Ureter (tissue), 1 donor: ENCODE results near the gene SPON1. TPM values are rescaled to one million over a fixed set of nuclear protein-coding genes. Genes with fewer than 3 reads are reported as not detected.
"Not testable (repeated sequence)": the region's sequence is repeated elsewhere in the genome, so short reads cannot be mapped to it uniquely, and the experiment has no call there.

Experiments
- DNase-seq: peaks from one replicate; pipeline ENCODE4 v3.0.0-alpha.2; 2020; ENCODE audit warnings: low spot score
- total RNA-seq: library from RNA; stranded (reverse); gene quantifications from one replicate; pipeline ENCODE4 v1.2.4, GENCODE V29; 2023
- donor health status: DM: yes; HTN: yes; CAD: no.

SPON1 gene
- total RNA-seq, 1 donor from 2014 or later = 37.1 TPM

DNA sequence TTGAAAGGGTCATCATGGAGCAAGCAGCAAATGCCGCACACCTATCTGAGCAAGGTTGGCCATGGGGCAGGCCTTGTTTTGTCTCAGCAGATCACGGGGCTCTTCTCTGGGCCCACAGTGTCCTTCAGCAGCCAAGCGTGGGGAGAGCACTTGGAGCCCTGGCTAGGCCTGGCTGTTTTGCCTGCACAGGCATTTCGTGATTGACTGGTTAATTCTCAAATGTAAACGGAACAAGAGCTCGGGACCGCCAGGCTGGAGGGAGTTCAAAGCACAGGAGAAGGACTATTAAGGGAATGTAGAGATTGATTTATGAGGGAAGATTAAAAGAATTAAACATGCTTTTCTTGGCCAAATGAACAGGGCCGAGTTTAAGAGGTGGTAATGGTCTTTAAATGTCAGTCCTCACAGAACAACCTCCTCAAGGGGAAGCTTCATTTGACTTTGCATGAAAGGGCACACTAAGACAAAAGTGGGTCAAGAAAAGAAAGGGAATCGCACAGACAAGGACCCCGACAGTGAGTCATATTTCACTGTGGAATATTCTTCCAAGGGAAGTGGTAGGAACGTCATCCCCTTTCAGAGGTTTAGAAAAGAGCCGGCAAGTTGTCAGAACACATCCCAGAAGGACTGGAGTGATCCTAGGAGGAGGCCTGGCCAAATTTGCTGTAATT lies 20.7 kb downstream of the SPON1 start:
- peak; percentile 80 for DNase-seq

- DNase-seq = no peak
These were observed 22.3 kb downstream of the SPON1 start for GRCh38 chr11:13984616-13985450.

- not testable (repeated sequence) for DNase-seq
These were observed 24.2 kb downstream of the SPON1 start for GRCh38 chr11:13986695-13987094.

DNA sequence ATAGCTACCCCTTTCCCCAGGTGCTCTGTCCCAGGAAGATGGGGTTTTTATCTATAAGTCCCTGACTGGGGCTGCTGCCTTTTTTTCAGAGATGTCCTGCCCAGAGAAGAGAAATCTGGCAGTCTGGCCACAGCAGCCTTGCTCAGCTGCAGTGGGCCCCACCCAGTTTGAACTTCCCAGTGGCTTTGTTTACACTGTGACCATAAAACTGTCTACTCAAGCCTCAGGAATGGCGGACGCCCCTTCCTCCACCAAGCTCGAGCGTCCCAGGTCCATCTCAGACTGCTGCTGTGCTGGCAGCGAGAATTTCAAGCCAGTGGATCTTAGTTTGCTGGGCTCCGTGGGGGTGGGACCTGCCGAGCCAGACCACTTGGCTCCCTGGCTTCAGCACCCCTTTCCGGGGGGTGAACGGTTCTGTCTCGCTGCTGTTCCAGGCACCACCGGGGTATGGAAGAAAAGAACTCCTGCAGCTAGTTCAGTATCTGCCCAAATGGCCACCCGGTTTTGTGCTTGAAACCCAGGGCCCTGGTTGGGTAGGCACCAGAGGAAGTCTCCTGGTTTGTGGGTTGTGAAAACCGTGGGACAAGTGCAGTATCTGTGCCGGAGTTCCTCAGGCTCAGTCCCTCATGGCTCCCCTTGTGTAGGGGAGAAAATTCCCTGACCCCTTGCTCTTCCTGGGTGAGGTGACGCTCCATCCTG lies 29.8 kb downstream of the SPON1 start:
- peak; percentile 68 for DNase-seq

DNA sequence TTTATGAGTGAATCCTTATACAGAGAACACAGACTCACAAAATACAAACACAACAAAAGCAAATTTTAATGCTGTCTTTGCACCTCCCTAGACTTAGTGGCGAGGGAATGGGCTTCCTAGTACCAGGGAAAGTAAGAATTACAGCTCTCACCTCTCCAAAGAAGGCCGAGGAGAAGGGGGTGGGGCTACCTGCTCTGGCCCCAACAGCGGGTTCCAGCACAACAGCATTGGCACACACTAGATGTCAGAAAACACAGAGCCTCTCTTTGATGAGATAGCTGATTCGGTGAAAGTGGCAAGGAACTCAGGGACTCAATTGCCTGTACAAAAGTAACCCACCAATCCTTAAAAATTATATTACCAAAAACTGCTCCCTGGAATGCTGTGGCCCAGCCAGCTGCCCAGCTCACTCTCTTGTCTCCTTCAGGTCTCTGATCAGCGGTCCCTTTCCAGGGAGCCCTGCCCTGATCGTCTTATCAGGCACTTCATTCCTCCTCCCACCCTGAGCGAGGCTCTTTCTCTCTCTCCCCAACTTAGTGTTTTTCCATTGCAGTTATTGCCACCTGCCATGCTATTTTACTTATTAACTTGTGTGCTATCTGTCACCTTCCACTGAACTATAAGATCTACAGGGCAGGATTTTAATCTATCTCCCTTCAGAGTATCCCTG lies 30.7 kb downstream of the SPON1 start:
- DNase-seq = no peak

DNA sequence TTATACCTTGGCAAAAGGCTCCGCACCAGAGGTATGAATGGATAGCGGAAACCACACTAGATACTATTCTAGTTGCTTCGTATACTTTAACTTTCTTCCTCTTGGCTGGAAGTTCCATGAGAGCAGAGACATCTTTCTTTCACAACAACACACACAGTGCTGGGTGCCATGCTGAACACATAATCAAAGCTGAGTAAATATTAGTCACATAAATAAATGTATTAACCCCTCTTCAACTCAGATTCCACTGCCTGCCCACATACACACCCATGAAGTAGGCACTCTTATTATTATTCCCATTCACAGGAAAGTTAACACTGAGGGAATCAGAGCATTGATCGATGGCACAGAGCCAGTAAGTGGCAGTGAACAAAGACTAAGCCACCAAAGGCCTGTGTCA lies 35.4 kb downstream of the SPON1 start:
- no peak for DNase-seq

GRCh38 chr11:13999704-14000103 lies 37.2 kb downstream of the SPON1 start:
- DNase-seq = no peak

DNA sequence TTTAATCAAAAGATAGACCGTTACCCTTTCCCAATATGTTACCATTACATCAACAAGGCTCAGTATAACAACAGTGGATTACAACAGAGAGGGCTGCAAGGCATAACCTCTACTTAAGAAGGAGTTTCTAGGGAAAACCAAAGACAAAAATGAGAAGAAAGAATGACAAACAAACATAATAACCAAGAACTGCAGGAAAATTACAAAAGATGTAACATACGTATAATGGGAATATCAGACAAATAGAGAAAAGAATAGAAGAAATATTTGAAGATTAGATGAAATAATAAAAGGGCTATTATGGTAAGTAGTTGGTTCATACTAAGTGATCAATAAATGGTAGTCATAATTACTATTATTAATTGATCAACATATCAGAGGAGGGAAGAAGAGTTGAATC lies 39.1 kb downstream of the SPON1 start:
- no peak for DNase-seq

DNA sequence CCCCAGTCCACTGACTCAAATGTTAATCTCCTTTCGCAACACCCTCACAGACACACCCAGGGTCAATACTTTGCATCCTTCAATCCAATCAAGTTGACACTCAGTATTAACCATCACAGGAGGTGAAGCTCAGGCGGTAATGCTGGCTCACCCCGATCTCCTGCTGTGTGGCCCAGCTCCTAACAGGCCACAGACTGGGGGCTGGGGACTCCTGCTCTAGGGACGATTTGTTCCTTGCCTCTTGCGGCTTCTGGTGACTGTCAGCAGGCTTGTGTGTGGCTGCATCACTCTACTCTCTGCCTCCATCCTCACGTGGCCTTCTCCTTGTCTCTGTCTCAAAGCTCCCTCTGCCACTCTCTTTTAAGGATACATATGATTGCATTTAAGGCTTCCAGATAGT lies 45.0 kb downstream of the SPON1 start:
- no peak for DNase-seq

DNA sequence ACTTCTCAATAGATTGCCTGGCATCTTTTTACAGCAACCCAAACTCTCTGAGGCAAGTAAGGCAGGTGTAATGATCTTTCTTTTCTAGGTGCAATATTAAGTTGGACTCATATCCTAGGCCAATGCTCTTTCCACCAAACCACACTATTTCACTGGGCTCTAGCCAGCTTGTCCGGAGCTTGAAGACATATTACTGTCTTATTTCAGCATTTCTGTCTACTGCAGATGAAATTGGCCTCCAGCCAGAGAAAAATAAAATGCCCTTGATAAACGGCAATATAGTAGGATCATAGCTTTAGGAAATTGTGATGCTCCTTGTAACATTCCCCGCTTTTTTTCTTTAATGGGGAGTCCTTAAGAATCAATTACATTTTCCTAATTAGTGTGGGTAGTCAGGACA lies 48.1 kb downstream of the SPON1 start:
- DNase-seq = no peak

GRCh38 chr11:14012846-14013245 lies 50.3 kb downstream of the SPON1 start:
- DNase-seq = no peak

GRCh38 chr11:14015711-14016110 lies 53.2 kb downstream of the SPON1 start:
- DNase-seq = no peak

DNA sequence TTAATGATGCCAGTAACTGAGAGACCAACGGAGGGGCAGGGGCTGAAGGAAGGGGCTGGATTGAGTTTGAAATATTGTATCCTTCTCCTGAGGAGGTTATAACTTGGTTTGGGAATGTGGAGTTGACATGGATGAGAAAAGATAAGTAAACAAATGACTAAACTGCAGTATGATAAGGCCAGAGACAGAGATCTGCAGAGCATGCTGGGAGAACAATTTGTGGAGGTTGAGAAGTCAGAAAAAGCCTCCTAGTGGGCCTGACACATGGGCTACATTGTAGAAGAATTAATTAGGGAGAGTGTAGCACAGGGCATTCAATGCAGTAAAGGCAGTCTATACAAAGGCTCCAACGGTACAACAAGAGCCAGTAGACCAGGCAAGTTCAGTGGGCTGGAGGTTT lies 55.9 kb downstream of the SPON1 start:
- no peak for DNase-seq

DNA sequence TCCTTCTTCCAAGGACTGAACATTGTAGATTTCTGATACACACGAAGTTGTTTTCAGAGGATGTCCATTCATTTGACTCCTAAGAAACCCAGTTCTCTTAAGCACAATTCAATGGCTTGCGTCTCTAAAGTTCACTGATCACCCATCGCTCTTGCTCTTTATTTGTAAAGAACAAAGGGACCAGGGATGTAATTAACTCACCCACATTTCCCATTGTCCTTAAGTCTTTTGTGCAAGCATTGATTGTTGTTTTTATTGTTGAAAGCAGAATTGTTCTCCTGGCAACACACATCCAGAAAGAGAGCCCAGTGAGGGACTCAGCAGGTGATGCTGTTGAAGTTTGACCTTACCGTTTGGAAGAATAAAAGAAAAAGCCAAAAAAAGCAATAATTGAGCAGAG lies 59.2 kb downstream of the SPON1 start:
- DNase-seq = no peak

- no peak for DNase-seq
These were observed 59.7 kb downstream of the SPON1 start for GRCh38 chr11:14022251-14022650.

DNA sequence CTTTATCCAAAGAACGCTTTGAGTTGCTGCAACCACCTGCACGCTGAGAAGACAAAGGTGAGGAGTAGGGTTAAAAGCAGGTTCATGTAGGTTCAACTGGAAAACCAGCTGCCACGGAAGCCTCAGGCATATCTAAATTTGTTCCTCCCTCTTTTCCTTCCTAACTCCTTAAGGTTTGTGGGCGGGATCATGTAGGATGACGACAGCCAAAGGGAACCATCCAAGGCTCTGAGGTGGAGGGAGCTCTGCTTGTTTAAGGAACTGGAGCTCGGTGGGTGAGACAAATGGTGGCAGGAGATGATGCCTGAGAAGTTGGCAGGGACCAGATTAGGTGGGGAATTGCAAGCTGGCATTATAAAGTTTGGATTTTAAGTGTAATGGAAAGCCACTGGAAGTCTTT lies 60.3 kb downstream of the SPON1 start:
- DNase-seq = no peak

DNA sequence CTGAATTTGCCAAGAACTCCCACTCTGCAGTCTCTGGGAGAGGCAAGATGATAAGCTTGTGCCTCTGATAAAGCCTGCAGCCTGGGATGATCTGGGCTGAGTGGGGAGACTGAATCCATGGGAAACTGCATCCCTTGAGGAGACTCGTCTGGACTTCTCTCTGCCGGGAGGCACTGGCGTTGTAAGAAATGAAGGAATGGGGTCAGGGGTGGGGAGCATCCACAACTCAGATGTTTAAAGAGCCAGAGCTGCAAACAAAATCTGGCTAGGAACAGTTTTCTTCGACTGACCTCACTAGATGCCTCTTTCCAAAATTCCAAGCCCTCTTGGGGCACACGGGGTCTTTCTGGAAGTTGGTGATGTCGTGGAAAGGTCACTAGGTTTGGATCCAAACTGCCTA lies 64.4 kb downstream of the SPON1 start:
- no peak for DNase-seq

- no peak for DNase-seq
These were observed 65.0 kb downstream of the SPON1 start for GRCh38 chr11:14027525-14027924.

GRCh38 chr11:14029440-14029839 lies 66.9 kb downstream of the SPON1 start:
- no peak for DNase-seq

- DNase-seq = peak; percentile 62
These were observed 67.7 kb downstream of the SPON1 start for GRCh38 chr11:14029971-14030920.

- not testable (repeated sequence) for DNase-seq
These were observed 73.0 kb downstream of the SPON1 start for GRCh38 chr11:14035526-14035925.
